BE2C (cell line): ENCODE measurements around the gene SF3B5.

ENCODE experiments used
- DNase-seq: peaks from one replicate; pipeline ENCODE4 v3.0.0-alpha.2; 2020
- H3K27me3 ChIP-seq: fragments of 250-450 bp; sonication (Bioruptor Pico); 2 replicates; pipeline ENCODE4 v1.5.1; 2020; ENCODE audit warnings: mild to moderate bottlenecking
- H3K36me3 ChIP-seq: fragments of 250-450 bp; sonication (Bioruptor Pico); 2 replicates; pipeline ENCODE4 v1.5.1; 2020; ENCODE audit warnings: mild to moderate bottlenecking
- H3K4me1 ChIP-seq: fragments of 250-450 bp; sonication (Bioruptor Pico); 2 replicates; pipeline ENCODE4 v1.5.1; 2020
- H3K4me3 ChIP-seq: 2 replicates; pipeline ENCODE4 v1.5.1; 2011; ENCODE audit warnings: low read depth, low read length
- H3K9me3 ChIP-seq: fragments of 250-450 bp; sonication (Bioruptor Pico); 2 replicates; pipeline ENCODE4 v1.5.1; 2020
- CTCF ChIP-seq: IDR thresholded peaks from 2 replicates; pipeline ENCODE4 v1.5.1; 2012; ENCODE audit warnings: mild to moderate bottlenecking, low read depth, low read length

SF3B5 gene

GRCh38 chr6:144075875-144076274 is 19.5 kb downstream of the SF3B5 start:
- no peaks in the 10 kb centered on the region for H3K9me3 ChIP-seq
- TF ChIP-seq CTCF, result no peak
- no peak overlapping the region for H3K4me3 ChIP-seq
- H3K36me3 ChIP-seq, result no peaks in the 10 kb centered on the region
- H3K27me3 ChIP-seq, result peaks cover 13% of the 10 kb centered on the region
- DNase-seq, result no peak
- H3K4me1 ChIP-seq, result no peaks in the 10 kb centered on the region

- Histone ChIP-seq H3K4me3 (no peak overlapping the region), H3K9me3 (no peaks in the 10 kb centered on the region), H3K27me3 (peaks cover 18% of the 10 kb centered on the region), H3K4me1 (no peaks in the 10 kb centered on the region), H3K36me3 (no peaks in the 10 kb centered on the region)
- TF ChIP-seq CTCF, result no peak
- no peak for DNase-seq
Measured at GRCh38 chr6:144075187-144075586, 20.2 kb downstream of the SF3B5 start.

- no peak for TF ChIP-seq CTCF
- Histone ChIP-seq H3K27me3 (peaks cover 18% of the 10 kb centered on the region), H3K9me3 (no peaks in the 10 kb centered on the region), H3K4me1 (no peaks in the 10 kb centered on the region), H3K4me3 (no peak overlapping the region), H3K36me3 (no peaks in the 10 kb centered on the region)
- no peak for DNase-seq
Measured at GRCh38 chr6:144073024-144073423, 22.3 kb downstream of the SF3B5 start.

- Histone ChIP-seq H3K36me3 (no peaks in the 10 kb centered on the region), H3K9me3 (no peaks in the 10 kb centered on the region), H3K4me1 (no peaks in the 10 kb centered on the region), H3K27me3 (peaks cover 39% of the 10 kb centered on the region), H3K4me3 (no peak overlapping the region)
- no peak for DNase-seq
- no peak for TF ChIP-seq CTCF
Measured at GRCh38 chr6:144069506-144069905, 25.9 kb downstream of the SF3B5 start.

GRCh38 chr6:144068794-144069193 is 26.6 kb downstream of the SF3B5 start:
- DNase-seq, result no peak
- no peaks in the 10 kb centered on the region for H3K4me1 ChIP-seq
- TF ChIP-seq CTCF, result no peak
- peaks cover 46% of the 10 kb centered on the region for H3K27me3 ChIP-seq
- H3K36me3 ChIP-seq, result no peaks in the 10 kb centered on the region
- no peaks in the 10 kb centered on the region for H3K9me3 ChIP-seq
- H3K4me3 ChIP-seq, result no peak overlapping the region

GRCh38 chr6:144066741-144067484 is 28.5 kb downstream of the SF3B5 start:
- Histone ChIP-seq H3K4me1 (no peaks in the 10 kb centered on the region), H3K4me3 (no peak overlapping the region), H3K9me3 (no peaks in the 10 kb centered on the region), H3K36me3 (no peaks in the 10 kb centered on the region), H3K27me3 (peaks cover 54% of the 10 kb centered on the region)
- no peak for DNase-seq
- no peak for TF ChIP-seq CTCF
